H1 (cell line): ENCODE measurements around the gene ATP2B3.

ENCODE experiments used
- ATF3 ChIP-seq: IDR thresholded peaks from 2 replicates; pipeline ENCODE4 v1.6.1; 2011; ENCODE audit warnings: low read depth, mild to moderate bottlenecking, low read length; ENCODE audit not compliant: insufficient read depth
- CTCF ChIP-seq, 3 experiments: IDR thresholded peaks; 1 replicate in 2 of 3; 2 replicates in 1 of 3; pipeline versions ENCODE4 v1.5.1 to v1.6.1; 2011; ENCODE audit warnings: low read length in 3 of 3, mild to moderate bottlenecking in 3 of 3, inconsistent platforms in 2 of 3, low read depth in 1 of 3, moderate library complexity in 1 of 3; ENCODE audit not compliant: insufficient read depth in 1 of 3; ENCODE audit errors: control extremely low read depth in 1 of 3
- EP300 ChIP-seq, 2 experiments: IDR thresholded peaks; 1 replicate in 1 of 2; 2 replicates in 1 of 2; pipeline ENCODE4 v1.6.1; 2011 to 2012; ENCODE audit warnings: low read depth in 2 of 2, low read length in 2 of 2, mild to moderate bottlenecking in 2 of 2, borderline replicate concordance in 1 of 2, inconsistent platforms in 1 of 2, moderate library complexity in 1 of 2
- JUN ChIP-seq: IDR thresholded peaks from 2 replicates; pipeline ENCODE4 v1.6.1; 2011; ENCODE audit warnings: low read depth, mild to moderate bottlenecking, improper control_type of control experiment, low read length
- MAX ChIP-seq: IDR thresholded peaks from 2 replicates; pipeline ENCODE4 v1.6.1; 2012; ENCODE audit warnings: inconsistent platforms
- POLR2A ChIP-seq, 2 experiments: IDR thresholded peaks; 1 replicate in 1 of 2; 2 replicates in 1 of 2; pipeline ENCODE4 v1.6.1; 2011; ENCODE audit warnings: low read depth in 2 of 2, low read length in 2 of 2, mild to moderate bottlenecking in 2 of 2; ENCODE audit errors: control extremely low read depth in 1 of 2
- POLR2AphosphoS5 ChIP-seq: IDR thresholded peaks from 2 replicates; pipeline ENCODE4 v1.6.1; 2011; ENCODE audit warnings: low read depth, low read length
- RAD21 ChIP-seq, 2 experiments: IDR thresholded peaks in 1 of 2; conservative IDR thresholded peaks in 1 of 2; 2 replicates each; pipeline ENCODE4 v1.6.1; 2011; ENCODE audit warnings: low read depth in 2 of 2, low read length in 2 of 2, improper control_type of control experiment in 1 of 2, inconsistent platforms in 1 of 2, mild to moderate bottlenecking in 1 of 2, moderate library complexity in 1 of 2
- SP1 ChIP-seq: IDR thresholded peaks from 2 replicates; pipeline ENCODE4 v1.6.1; 2011; ENCODE audit warnings: low read depth, low read length
- TAF1 ChIP-seq: IDR thresholded peaks from 2 replicates; pipeline ENCODE4 v1.6.1; 2011; ENCODE audit warnings: mild to moderate bottlenecking, low read depth, low read length
- YY1 ChIP-seq: IDR thresholded peaks from 2 replicates; pipeline ENCODE4 v1.6.1; 2011; ENCODE audit warnings: low read depth, mild to moderate bottlenecking, low read length

- TF ChIP-seq CTCF (IDR thresholded peaks at IDR 0.05; ENCODE audit: control extremely low read depth in 1 of 3, insufficient read depth in 1 of 3, low read depth in 1 of 3, low read length in 3 of 3) (no peak), MAX (no peak), EP300 (IDR thresholded peaks at IDR 0.05; ENCODE audit: borderline replicate concordance in 1 of 2, low read depth in 2 of 2, low read length in 2 of 2) (no peak), YY1 (no peak), SP1 (no peak), POLR2A (IDR thresholded peaks at IDR 0.05; ENCODE audit: control extremely low read depth in 1 of 2, low read depth in 2 of 2, low read length in 2 of 2) (no peak), POLR2AphosphoS5 (no peak), JUN (no peak), RAD21 (IDR thresholded peaks at IDR 0.05 in 1 of 2, conservative IDR thresholded peaks at IDR 0.05 in 1 of 2; ENCODE audit: low read depth in 2 of 2, low read length in 2 of 2) (no peak), ATF3 (no peak), TAF1 (no peak)
Observed at GRCh38 chrX:153473126-153473525, 44.3 kb upstream of the ATP2B3 start.
